Coronary artery (tissue), 2 donors: ENCODE results near the gene THSD7B.

Experiments used
- DNase-seq: peaks from one replicate; pipeline ENCODE4 v3.0.0-alpha.2; 2017; ENCODE audit warnings: low spot score
- H3K27ac ChIP-seq, 2 donors: fragments of 200-600 bp; sonication (generic); one replicate each; pipeline ENCODE4 v1.5.1; 2016 to 2019
- H3K4me3 ChIP-seq: fragments of 200-600 bp; sonication (generic); 2 replicates; pipeline ENCODE4 v1.5.1; 2016; ENCODE audit warnings: mild to moderate bottlenecking, moderate library complexity
- TF ChIP-seq, protein P1 (sequence below): fragments of 200-600 bp; sonication (generic); IDR thresholded peaks from one replicate; pipeline ENCODE4 v1.5.1; 2019; ENCODE audit warnings: antibody characterized with exemption

Gene THSD7B

DNA sequence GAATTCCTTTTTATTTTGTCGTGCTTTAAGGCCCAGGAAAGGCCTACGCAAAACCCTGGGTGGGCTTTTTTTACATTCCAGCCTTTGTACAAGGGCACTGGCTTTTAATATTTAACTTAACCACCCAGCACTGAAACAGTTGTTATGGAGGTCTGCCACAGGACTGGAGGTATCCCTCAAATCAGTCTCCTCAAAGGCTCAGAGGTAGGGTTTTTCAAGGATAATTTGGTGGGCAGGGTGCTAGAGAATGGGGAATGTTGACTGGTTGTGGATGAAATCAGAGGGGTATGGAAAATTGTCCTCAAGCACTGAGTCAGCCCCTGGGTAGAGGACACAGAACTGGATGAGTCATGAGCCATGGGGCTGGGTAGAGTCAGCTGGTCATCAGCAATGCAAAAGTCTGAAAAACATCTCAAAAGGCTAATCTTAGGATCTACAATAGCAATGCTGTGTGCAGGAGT, 443.1 kb downstream of the THSD7B start:
- TF ChIP-seq, protein P1, sequence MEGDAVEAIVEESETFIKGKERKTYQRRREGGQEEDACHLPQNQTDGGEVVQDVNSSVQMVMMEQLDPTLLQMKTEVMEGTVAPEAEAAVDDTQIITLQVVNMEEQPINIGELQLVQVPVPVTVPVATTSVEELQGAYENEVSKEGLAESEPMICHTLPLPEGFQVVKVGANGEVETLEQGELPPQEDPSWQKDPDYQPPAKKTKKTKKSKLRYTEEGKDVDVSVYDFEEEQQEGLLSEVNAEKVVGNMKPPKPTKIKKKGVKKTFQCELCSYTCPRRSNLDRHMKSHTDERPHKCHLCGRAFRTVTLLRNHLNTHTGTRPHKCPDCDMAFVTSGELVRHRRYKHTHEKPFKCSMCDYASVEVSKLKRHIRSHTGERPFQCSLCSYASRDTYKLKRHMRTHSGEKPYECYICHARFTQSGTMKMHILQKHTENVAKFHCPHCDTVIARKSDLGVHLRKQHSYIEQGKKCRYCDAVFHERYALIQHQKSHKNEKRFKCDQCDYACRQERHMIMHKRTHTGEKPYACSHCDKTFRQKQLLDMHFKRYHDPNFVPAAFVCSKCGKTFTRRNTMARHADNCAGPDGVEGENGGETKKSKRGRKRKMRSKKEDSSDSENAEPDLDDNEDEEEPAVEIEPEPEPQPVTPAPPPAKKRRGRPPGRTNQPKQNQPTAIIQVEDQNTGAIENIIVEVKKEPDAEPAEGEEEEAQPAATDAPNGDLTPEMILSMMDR: no peak
- no peak for DNase-seq
- H3K27ac ChIP-seq: no peak overlapping the region
- no peak overlapping the region for H3K4me3 ChIP-seq

DNA sequence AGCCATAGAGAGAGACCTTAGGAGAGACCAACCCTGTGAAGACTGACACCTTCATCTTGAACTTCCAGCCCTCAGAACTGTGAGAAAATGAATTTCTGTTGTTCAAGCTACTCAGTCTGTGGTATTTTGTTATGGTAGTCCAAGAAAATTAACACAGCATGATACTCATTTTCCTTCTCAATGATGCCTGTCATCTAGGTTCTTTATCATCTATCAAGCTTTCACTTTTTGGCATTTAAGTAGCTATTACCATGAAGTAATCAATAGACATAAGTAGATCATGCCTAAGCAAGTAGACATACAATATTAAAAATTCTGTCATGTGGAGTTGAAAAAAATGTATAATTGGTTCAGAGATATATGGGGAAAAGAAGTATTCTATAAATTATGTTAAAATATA, 444.7 kb downstream of the THSD7B start:
- TF ChIP-seq, protein P1: no peak
- no peak overlapping the region for H3K27ac ChIP-seq
- H3K4me3 ChIP-seq: no peak overlapping the region
- DNase-seq: no peak

DNA sequence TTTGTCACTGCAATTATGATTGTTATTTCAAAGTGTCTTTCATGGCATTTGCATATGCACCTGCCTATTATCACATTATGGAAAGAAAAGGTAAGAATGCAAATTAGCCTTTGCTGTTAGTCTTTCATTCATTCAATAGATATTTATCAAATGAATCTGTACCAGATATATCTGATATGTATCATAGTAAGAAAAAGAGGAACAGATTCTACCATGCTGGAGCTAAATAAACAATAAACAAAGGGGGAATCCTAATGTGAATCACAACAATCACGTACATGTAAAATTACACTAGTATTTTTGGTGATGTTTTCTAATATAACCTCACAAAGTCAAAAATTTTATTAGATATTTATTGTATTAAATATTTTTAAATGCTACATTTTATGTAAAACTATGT, 446.4 kb downstream of the THSD7B start:
- Histone ChIP-seq H3K4me3 (no peak overlapping the region), H3K27ac (no peak overlapping the region)
- TF ChIP-seq, protein P1: no peak
- no peak for DNase-seq

DNA sequence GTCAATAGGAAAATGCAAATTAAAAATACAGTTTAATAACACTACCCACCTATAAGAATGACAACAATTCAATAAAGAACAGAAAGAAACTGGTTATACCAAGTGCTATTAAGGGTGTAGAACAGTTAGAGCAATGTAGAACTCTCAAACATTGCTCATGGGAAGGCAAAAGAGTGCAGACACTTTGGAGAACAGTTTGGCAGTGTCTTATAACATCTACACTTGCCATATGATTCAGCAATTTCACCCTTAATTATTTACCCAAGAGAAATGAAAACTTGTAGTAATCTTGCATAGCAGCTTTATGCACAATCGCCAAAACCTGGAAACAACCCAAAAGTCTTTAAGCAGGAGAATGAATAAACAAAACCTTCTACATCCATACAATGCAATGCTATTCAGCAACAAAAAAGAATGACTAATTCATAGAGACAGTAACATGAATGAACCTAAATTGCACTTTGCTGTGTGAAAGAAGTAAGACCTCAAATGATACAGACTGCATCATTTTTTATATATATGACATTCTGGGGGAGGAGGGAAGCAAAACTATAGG, 455.2 kb downstream of the THSD7B start:
- H3K27ac ChIP-seq: no peak overlapping the region
- no peak overlapping the region for H3K4me3 ChIP-seq
- TF ChIP-seq, protein P1: no peak
- DNase-seq: no peak

DNA sequence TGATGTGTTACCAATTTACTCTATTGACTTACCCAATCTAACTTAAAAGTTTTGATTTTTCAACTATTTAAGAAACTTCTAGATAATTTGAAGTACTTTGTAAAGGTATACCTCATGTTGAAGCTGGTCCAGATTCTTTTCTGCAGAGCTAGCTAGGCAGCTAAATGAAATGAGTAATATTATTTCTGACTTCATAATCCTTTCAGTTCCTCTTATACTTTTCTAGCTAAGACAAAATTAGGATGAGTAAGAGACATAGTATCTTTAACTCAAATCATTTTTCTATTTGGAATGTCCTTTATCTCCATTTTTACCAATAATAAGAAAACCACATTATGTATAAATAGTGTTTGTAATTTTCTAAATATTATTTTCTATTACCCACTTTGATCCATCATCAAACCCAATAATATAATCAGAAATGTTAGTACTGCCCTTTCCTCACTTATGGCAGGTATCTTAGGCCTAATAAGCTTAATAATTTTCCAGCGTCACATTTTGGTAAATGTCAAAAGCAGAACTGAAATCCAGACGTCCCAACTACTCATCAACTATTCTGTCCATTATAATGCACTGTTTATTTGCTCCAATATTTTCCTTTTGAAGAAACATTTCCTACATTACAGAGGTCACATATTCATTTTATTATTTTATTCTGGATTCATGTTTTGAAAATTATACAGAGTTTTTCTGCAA, 456.6 kb downstream of the THSD7B start:
- no peak for DNase-seq
- Histone ChIP-seq H3K4me3 (no peak overlapping the region), H3K27ac (no peak overlapping the region)
- TF ChIP-seq, protein P1: no peak

DNA sequence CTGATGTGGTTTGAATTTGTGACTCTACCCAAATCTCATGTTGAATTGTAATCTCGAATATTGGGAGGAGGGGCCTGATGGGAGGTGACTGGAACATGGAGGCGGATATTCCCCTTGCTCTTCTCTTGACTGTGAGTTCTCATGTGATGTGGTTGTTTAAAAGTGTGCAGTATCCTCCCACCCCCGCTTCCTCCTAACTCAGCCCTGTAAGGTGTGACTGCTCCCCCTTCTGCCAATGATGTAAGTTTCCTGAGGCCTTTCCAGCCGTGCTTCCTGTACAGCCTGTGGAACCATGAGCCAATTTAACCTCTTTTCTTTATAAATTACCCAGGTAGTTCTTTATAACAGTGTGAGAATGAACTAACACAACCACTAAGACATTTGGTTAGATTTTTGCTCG, 458.4 kb downstream of the THSD7B start:
- TF ChIP-seq, protein P1: no peak
- DNase-seq: no peak
- H3K27ac ChIP-seq: no peak overlapping the region
- H3K4me3 ChIP-seq: no peak overlapping the region

DNA sequence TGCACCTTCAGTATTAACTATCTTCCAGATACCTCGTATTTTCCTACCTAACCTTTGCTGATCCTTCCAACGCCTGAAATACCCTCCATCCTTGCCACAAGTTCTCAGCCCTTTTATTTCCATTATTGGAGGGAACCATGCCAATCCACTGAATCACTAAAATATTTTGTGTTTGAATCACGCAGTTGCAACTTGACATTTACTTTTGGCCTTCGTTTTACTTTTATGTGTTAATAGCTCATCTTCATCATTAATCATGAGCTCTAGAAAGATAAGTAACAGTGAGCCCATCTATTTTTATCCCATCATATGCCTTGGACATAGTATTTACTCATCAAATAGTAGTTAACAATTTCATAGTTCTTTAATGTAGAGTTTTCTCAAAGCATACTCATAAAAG, 463.2 kb downstream of the THSD7B start:
- Histone ChIP-seq H3K27ac (no peak overlapping the region), H3K4me3 (no peak overlapping the region)
- DNase-seq: no peak
- TF ChIP-seq, protein P1: no peak
